GM21381 (cell line): ENCODE data around the gene ZNF91.
"Not testable (repeated sequence)": the region's sequence is repeated elsewhere in the genome, so short reads cannot be mapped to it uniquely, and the experiment has no call there.

Source experiments
- ATAC-seq: cut with Tn5 transposase; IDR thresholded peaks from one replicate; pipeline ENCODE4 v1.9.1; 2021; ENCODE audit warnings: mild to moderate bottlenecking, moderate library complexity; ENCODE audit not compliant: unreplicated experiment

ZNF91 gene

DNA sequence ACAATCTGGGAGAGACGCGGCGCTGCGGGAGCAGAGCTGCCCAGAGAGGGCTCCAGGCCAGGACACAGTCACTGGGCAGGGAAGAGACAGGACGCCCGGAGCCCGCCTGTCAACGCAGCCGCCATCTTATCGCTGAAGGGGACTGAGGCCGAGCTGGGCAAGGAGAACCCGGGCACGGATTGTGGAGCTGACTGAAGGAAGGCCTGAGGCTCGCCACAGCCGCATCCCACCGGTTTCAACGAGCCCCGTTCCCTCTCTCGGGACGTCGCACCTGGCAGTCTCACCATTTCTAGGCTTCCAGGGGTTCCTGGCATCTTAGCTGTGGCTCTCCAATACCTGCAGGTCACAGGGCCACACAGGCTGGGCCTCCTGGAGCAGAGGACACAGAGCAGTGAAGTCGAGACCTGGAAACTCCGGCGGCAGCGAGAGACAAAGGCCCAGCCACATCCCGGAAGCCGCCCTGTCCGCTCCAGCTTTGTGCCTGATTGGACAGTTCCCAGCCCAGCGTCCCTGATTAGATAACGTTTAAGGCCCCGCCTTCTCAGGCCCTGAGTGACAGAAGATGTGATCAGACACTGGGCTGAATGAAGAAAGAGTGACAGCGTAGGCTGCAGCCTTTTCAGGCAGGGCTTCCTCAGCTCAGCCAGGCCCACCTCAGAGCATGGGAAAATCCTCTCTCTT lies at the start of gene ZNF91:
Gene ZNF91 (minus strand): TSS at position 431 of the 681 bp plus-strand sequence. CDS start 117 bp downstream, at position 314.
- peak; percentile 98 for ATAC-seq

DNA sequence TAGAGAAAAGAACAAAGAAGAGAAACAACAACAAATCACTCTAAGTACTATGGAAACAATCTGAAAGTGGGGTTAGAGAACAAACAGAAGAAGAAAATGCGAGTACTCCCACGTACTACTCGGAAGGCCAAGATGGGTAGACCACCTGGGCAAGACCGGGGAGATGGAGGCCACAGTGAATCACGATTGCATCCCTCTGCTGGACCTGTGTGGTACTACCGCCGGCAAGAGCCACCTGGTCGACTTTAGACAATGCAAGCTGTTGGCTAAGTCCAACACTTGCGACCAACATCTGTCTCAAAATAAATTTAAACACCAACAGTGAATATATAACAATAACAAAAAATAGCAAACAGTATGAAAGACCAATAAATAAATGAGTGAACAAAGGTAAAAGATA lies 45.5 kb upstream of the ZNF91 start:
- no peak for ATAC-seq

DNA sequence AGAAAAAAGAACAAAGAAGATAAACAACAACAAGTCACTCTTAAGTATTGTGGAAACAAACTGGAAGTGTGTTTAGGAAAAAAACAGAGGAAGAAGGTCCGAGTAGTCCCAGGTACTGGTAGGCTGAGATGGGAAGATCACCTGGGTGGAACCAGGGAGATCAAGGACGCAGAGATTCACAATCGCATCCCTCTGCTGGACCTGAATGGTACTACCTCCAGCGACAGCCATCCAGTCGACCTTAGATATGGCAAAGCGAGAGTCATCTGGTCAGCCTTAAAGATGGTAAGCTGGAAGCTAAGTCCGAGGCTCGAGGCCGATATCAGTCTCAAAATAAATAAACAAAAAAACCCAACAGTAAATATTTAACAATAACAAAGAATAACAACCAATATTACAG lies 44.9 kb upstream of the ZNF91 start:
- ATAC-seq = no peak

DNA sequence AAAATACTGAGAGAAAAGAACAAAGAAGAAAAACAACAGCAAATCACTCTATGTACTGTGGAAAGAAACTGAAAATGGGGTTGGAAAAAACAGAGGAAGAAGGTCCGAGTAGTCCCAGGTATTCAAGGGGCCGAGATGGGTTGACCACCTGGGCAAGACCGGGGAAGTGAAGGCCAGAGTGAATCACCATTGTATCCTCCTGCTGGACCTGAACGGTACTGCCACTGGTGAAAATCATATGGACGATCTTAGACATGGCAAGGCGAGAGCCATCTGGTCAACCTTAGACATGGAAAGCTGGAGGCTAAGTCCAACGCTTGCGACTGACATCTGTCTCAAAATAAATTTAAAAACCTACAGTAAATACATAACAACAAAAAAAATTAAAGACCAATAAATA lies 44.4 kb upstream of the ZNF91 start:
- ATAC-seq = no peak

DNA sequence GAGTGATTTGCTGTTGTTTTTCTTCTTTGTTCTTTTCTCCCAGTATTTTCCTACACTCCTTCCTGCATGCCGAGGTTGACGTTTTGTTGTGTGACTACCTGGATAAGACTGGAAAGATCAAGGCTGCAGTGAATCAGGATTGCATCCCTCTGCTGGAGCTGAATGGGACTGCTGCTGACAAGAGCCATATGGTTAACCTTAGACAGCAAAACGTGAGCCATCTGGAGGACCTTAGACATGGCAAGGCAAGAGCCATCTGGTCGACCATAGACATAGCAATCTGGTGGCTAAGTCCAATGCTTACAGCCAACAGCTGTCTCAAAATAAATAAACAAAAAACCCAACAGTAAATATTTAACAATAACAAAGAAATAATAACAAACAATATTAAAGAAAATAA lies 42.6 kb upstream of the ZNF91 start:
- no peak for ATAC-seq

DNA sequence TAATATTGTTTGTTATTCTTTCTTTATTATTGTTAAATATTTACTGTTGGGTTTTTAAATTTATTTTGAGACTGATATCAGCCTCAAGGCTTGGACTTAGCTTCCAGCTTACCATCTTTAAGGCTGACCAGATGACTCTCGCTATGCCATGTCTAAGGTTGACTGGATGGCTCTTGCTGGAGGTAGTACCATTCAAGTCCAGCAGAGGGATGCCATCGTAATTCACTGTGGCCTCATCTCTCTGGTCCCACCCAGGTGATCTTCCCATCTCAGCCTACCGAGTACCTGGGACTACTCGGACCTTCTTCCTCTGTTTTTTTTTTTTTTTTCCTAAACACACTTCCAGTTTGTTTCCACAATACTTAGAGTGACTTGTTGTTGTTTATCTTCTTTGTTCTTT lies 41.7 kb upstream of the ZNF91 start:
- no peak for ATAC-seq

DNA sequence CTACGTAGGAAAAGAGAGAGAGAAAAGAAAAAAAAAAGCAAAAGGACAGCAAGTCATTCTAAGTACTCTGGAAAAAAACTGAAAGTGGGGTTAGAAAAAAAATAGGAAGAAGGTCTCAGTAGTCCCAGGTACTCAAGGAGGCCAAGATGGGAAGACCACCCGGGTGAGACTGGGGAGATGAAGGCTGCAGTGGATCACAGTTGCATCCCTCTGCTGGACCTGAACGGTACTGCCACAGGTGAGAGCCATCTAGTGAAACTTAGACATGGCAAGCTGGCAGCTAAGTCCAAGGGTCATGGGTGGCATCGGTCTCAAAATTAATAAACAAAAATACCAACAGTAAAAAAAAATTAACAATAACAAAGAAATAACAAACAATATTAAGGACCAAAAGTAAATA lies 41.0 kb upstream of the ZNF91 start:
- ATAC-seq = no peak

DNA sequence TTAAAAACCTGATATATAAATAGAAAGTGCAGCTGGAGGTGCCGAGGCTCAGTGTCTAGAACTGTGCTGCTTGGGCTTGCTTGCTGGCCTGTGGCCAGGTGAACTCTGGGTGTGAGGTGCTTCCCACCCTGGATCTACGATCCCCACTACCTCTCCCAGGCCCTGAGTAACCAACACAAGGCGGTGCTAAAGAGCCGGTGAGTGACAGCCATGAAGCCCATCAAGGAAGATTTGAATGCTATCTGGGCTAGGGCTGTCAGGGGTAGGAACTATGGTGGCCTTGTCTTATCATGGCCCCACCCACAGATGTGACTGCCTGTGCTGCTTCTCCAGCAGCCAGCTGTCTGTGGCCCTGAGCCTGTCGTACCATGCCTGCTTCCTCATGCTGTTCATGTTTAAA lies 25.6 kb upstream of the ZNF91 start:
- ATAC-seq = no peak

DNA sequence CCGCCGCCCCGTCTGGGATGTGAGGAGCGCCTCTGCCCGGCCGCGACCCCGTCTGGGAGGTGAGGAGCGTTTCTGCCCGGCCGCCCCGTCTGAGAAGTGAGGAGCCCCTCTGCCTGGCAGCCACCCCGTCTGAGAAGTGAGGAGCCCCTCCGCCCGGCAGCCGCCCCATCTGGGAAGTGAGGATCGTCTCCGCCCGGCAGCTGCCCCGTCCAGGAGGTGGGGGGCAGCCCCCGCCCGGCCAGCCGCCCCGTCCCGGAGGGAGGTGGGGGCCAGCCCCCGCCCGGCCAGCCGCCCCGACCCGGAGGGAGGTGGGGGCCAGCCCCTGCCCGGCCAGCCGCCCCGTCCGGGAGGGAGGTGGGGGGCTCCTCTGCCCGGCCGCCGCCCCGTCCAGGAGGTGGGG lies 24.0 kb upstream of the ZNF91 start:
- ATAC-seq = not testable (repeated sequence)

DNA sequence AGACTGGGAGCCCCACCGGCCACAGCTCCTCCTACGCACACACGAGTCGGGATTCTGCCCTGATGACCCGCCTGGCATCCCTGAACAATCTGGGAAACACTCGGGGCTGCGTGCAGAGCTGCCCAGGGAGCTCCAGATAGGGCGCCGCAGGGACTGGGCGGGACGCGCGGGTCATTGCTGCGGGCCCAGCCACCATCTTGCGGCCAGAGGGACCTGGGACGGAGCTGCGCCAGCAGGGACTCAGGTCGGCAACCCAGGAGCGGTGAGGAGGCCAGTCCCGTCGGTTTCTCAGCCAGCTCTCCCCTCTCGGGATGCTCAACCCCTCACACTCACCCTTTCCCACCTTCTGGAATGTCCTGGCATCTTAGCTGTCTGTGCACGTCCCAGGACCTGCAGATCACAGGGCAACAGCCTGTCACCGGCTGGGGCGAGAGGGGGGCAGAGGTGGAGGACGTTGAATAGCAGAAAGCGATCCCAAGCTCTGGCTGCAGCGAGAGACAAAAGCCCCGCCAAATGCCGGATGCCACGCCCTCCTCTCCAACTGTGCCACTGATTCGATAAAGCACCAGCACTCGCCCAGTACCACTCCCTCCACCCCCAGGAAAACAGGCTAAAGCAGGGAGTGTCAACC lies 20.4 kb upstream of the ZNF91 start:
- ATAC-seq = no peak

DNA sequence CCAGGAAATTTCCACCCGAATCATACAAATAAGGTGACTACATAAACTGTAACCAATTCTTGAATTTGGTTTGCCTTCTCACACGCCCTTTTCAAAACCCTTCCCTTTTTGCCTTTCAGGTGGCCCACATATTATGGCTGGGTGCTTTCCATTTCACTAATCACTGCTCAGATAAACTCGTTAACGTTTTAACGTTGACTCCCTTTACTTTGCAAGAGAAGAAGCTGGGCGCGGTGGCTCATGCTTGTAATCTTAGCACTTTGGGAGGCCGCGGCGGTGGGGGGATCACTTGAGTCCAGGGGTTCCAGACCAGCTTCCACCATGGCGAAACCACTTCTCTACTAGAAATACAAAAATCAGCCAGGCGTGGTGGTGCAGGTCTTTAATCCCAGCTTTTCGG lies 19.8 kb upstream of the ZNF91 start:
- ATAC-seq = no peak

DNA sequence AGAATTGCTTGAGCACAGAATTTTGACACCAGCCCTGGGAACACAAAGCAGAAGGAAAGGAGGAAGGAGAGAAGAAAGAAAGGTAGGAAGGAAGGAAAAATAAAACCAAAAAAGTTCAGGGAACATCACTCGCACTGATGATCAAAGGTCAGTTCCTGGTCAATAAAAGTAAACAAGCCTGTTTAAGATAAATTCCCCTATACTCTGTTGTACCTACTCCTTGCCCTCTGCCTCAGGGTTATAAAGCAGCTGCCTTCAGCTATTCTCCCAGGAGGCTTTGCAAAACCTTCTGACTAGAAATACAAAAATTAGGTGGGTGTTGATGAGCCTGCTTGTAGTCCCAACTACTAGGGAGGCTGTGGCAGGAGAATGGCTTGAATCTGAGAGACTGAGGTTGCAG lies 14.9 kb upstream of the ZNF91 start:
- ATAC-seq = no peak

DNA sequence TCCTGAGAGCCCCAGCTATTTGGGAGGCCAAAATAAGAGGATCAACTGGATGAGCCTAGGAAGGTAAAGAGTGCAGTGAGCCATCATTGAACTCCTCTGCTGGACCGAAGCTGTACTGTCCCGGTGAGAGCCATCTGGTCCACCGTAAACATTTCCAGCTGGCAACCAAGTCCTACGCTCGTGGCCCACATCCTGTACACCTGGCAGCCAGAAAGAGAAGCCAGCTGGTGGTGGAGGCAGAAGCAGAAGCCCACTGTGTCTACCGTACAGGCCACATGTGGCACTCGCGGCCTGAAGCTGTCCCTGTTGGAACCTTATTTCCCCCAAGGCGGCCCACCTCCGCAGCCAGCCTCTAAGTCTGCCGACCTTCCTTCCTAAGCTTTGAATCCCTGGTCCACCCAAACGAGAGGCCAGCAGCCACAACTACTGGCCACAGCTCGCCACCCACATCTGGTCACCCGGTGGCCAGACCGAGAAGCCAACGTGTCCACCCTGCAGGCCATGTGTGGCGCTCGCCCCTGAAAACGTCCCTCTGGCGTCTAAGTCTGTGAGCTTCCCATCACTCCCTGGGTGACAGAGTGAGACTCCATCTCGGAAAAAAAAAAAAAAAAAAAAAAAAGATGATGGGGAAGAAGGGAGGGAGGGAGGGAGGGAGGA lies 14.2 kb upstream of the ZNF91 start:
- no peak for ATAC-seq

DNA sequence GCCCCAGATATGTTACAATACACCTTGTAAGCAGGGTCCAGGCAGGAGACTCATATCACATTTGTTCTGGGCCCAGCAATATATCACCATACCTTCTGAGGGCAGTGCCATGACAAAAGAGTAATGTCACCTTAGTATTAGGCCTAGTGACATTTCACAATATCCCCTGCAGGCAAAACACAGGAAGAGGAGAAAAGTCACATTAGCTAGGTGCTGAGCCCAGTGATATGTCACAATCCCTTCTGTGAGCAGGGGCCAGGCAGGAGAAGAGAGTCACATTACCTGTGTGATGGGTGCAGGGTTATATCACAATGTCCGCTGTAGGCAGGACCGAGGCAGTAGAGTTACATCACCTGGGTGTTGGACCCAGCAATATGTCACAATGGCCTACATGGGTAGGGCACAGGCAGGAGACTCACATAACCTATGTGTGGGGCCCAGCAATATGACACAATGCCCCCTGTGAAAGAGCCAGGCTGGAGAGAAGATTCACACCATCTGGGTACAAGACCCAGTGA lies 12.4 kb upstream of the ZNF91 start:
- no peak for ATAC-seq

DNA sequence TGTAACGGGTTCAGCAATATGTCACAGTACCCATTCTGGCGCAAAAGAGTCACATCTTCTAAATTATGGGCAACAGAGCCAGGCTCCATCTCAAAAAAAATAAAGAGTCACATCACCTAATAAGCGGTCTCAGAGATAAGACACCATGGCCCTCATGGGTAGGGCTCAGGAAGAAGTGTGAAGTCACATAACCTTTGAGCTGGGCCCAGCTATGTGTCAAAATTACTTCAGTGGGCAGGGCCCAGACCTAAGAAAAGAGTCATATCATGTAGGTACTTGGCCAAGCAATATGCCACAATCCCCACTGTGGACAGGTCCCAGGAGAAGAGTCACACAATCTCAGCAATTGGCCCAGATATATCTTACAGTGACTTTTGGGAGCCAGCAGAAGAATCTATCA lies 11.4 kb upstream of the ZNF91 start:
- ATAC-seq = no peak

DNA sequence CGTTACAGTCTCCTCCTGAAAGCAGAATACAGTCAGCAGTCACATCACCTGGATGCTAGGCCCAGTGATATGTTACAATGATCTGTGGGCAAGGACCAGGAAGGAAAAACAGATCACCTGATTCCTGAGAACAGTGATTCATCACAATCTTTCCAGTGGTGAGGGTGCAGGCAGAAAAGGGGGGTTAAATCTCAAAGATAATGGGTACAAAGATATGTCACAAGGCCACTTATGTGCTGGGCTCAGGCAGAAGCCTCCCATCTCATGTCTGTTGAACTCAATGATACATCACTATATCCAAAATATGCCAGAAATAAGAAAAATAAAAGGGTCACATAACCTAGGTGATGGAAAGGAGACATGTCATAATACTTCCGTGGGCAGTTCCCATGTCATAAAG lies 10.8 kb upstream of the ZNF91 start:
- ATAC-seq = no peak

DNA sequence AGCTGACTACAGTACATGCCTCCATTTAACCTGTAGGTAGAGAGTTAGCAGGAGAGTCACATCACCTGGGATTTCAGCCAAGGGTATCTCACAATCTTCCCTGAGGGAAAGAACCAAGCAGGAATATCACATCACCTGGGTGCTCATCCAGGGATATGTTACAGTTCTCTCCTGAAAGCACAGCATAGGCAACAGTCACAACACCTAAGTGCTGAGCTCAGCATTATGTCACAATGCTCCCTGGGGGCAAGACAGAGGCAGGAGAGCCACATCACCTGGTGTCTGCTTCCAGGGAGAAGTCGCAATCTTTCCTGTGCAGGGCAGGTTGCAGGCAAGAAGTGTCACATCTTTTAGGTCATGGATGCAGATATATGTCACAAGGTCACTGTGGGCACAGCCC lies 9.4 kb upstream of the ZNF91 start:
- no peak for ATAC-seq

DNA sequence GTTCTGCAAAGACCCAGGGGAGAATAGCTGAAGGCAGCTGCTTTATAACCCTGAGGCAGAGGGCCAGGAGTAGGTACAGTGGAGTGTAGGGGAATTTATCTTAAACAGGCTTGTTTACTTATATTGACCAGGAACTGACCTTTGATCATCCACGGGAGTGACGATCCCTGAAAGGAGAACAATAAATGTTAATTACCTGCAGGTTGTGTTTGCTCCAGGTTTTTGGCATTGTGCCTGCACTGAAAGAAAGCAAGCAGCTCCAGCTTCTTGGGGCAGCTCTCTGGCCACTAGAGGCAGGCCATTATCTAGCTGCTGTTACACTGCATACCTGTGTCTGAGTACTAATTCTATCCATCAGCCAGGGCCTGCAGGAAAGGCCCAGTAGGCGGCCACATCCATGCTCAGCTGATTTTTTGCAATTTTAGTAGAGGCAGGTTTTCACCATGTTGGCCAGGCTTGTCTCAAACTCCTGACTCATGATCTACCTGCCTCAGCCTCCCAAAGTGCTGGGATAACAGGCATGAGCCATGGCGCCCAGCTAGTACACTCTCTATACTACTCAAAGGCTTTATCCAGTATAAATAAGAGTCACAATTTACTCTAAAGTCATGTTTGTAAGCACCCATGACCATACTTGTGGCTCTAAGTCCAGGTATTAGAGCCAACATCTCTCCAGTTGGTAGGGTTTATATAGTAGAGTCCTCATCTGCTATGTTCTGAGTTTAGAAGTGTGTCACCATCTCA lies 8.5 kb upstream of the ZNF91 start:
- ATAC-seq = no peak

DNA sequence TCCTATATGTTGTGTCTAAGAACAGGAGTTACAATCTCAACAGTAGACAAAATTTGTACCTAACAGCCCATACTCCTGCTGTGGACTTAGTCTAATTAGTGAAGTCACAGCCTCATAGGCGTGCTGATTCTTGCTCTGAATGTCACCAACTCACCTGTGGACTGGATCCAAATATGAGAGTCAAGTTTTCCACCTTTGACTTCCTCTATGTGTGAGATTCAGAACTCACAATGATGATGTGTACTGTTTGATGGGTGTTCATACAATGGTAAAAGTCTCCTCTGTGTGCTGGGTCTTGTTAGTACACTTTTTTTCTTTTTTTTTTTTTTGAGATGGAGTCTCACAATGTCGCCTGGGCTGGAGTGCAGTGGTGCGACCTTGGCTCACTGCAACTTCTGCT lies 7.8 kb upstream of the ZNF91 start:
- ATAC-seq = no peak

DNA sequence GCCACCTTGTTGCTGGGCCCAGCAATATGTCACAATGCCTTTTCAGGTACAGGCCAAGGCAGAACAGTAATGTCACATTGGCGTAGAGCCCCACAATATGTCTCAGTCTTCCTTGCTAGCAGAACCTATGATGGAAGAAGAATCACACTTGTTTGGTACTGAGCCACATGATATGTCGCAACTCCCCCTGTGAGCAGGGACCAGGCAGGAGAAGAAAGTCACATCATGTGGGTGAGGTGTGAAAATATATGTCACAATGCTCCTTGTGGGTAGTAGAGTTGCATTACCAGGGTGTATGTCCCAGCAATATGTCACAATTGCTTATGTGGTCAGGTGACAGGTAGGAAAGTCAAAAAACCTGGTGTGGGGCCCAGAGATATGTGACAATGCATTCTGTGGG lies 7.1 kb upstream of the ZNF91 start:
- ATAC-seq = no peak

DNA sequence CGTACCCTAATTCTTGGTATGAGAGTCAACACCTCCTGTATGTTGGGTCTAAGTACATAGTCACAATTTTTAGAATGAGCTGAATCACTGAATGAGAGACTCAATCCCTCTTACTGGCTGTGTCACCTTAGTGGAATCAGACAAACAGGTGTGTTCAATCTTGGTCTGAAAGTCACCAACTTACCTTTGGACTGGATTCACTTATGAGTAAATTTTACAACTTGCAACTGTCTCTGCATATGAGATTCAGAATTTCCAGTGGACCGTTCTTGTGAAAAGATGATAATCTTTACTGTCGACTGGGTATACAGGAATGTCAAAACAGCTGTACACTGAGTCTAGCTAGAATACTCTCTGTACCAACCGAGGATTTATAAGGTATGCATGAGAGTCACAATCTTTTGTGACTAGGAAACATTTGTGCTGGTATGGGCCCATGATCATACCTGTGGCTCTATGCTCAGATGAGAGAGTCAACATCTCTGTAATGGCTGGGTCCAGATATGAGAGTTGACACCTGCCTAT lies 5.9 kb upstream of the ZNF91 start:
- no peak for ATAC-seq
